Stimulated activated CD8-positive, alpha-beta memory T cell treated with anti-CD3 and anti-CD28 coated beads, Interleukin-2, amount 100 ng/mL, for 48 hours (primary cell): ENCODE measurements around the gene PRKAB2.
"Not testable (repeated sequence)": the region's sequence is repeated elsewhere in the genome, so short reads cannot be mapped to it uniquely, and the experiment has no call there.

Source experiments
- DNase-seq, 2 donors: peaks; one replicate each; pipeline ENCODE4 v3.0.0-alpha.2; 2020; ENCODE audit warnings: low read depth in 2 of 2

Gene PRKAB2

DNA sequence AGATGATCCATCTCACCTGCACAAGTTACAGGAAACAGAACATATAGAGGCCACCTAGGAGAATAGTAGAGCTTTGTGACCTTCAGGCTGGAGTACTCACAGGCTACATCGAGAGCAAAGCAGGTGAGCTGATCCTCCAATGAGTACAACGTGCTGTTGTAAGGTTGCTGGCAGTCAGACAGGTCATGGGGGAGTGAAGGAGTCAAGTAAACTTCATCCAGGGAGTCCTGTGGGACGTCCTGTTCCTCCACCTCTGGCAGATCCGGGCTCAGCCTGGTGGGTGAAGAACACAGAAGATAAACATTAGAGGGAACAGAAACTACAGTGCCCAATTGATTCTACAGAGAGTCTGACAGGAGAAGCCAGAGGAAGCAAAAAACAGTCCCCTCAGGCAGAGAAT lies 62.5 kb downstream of the PRKAB2 start:
- no peak for DNase-seq

DNA sequence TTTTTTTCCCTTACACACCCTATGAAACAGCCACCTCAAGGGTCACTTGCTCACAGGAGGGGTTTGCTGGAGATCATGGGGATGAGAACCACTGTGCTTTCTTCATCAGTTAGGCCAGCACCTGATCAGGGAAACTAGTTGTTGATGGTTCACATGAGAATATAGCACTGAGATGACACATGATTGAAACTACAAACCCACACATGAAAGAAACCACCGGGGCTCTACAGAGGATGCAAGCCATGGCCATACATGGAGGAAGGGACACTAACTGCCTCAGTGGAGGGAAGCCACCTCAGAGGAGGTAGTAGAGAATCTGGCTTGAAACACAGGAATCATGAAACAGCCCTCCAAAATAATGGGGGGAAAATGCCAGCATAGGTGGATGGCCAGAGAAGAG lies 63.2 kb downstream of the PRKAB2 start:
- no peak for DNase-seq

DNA sequence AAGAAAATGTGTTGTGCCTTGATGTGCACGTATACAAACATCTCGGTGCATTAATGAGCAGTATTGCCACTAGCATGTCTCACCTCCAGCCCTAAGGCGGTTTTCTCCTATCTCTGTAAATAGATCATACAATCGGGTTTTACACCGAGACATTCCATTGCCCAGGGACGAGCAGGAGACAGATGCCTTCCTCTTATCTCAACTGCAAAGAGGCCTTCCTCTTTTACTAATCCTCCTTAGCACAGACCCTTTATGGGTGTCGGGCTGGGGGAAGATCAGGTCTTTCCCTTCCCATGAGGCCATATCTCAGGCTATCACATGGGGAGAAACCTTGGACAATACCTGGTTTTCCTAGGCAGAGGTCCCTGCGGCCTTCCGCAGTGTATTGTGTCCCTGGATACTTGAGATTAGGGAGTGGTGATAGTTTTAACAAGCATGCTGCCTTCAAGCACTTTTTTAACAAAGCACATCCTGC lies 65.8 kb downstream of the PRKAB2 start:
- not testable (repeated sequence) for DNase-seq

DNA sequence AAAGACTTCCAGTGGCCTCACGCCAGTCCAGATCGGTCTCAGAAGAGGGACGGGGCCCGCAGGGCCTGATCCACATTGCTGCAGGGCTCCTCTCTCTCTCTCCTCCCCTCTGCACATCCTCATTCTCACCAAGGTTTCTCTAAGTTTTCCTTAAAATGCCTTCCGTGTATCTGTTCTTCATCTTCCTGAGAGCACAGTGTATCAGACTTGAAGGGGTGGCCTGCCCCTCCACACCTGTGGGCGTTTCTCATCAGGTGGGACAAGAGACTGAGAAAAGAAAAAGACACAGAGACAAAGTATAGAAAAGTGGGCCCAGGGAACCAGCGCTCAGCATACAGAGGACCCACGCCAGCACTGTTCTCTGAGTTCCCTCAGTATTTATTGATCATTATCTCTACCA lies 66.4 kb downstream of the PRKAB2 start:
- DNase-seq = no peak
